IMR-90 (cell line): ENCODE data around the gene TRIM24. TPM values are rescaled to one million over a fixed set of nuclear protein-coding genes. Genes with fewer than 3 reads are reported as not detected.

Experiments used
- ATAC-seq: fragments of 200-7000 bp; cut with Tn5 transposase; 2 replicates; pipeline ENCODE4 v1.9.1; 2020; ENCODE audit warnings: low read depth, mild to moderate bottlenecking, moderate library complexity
- BruUV-seq: library from RNA; stranded (reverse); fragments of 400-500 nt; replicated peaks from 2 replicates; lab custom pipeline; 2021; lab: Mats Ljungman, UMichigan
- CTCF ChIA-PET: fragments of 300-600 bp; formaldehyde crosslinking; extraction: SDS; loops from one replicate; lab custom pipeline; 2021; ENCODE audit warnings: antibody characterized with exemption; lab: Yijun Ruan, JAX
- POLR2A ChIA-PET: fragments of 300-600 bp; sonication (Branson Sonifier 250); formaldehyde crosslinking; loops from one replicate; lab custom pipeline; 2022; ENCODE audit warnings: antibody characterized with exemption; ENCODE audit not compliant: unreplicated experiment; lab: Charles Lee
- DNase-seq: peaks from one replicate; pipeline ENCODE4 v3.0.0; 2013
- H2AFZ ChIP-seq: replicated peaks from 2 replicates; pipeline ENCODE3; 2013; ENCODE audit warnings: low read length, mild to moderate bottlenecking; ENCODE audit not compliant: poor library complexity
- H2AK5ac ChIP-seq: 2 replicates; pipeline ENCODE4 v1.6.1; 2013; ENCODE audit warnings: low read depth, low read length, inconsistent platforms
- H2AK9ac ChIP-seq: replicated peaks from 2 replicates; pipeline ENCODE3; 2013; ENCODE audit warnings: mild to moderate bottlenecking, low read depth, low read length, moderate library complexity; ENCODE audit not compliant: poor library complexity
- H2BK120ac ChIP-seq: 2 replicates; pipeline ENCODE4 v1.6.1; 2013; ENCODE audit warnings: low read depth, low read length, inconsistent platforms
- H2BK15ac ChIP-seq: 3 replicates; pipeline ENCODE4 v1.6.1; 2013; ENCODE audit warnings: low read depth, low read length, inconsistent platforms
- H2BK20ac ChIP-seq: 2 replicates; pipeline ENCODE4 v1.6.1; 2013; ENCODE audit warnings: low read depth, mild to moderate bottlenecking, inconsistent platforms, low read length, moderate library complexity
- H2BK5ac ChIP-seq: 2 replicates; pipeline ENCODE4 v1.6.1; 2013; ENCODE audit warnings: mild to moderate bottlenecking, low read depth, low read length, inconsistent platforms; ENCODE audit not compliant: poor library complexity, severe bottlenecking
- H3K14ac ChIP-seq: replicated peaks from 2 replicates; pipeline ENCODE4 v1.6.1; 2013; ENCODE audit warnings: low read depth, low read length, inconsistent platforms
- H3K18ac ChIP-seq: 2 replicates; pipeline ENCODE4 v1.6.1; 2013; ENCODE audit warnings: low read depth, low read length, control low read depth
- H3K23ac ChIP-seq: 2 replicates; pipeline ENCODE4 v1.6.1; 2013; ENCODE audit warnings: low read depth, low read length, inconsistent platforms
- H3K27ac ChIP-seq: 2 replicates; pipeline ENCODE4 v1.5.1; 2013; ENCODE audit warnings: mild to moderate bottlenecking, control low read depth, low read length; ENCODE audit not compliant: insufficient read depth
- H3K27me3 ChIP-seq: 2 replicates; pipeline ENCODE4 v1.6.1; 2013; ENCODE audit warnings: low read length; ENCODE audit not compliant: control insufficient read depth, insufficient read depth
- H3K36me3 ChIP-seq: 2 replicates; pipeline ENCODE4 v1.6.1; 2013; ENCODE audit warnings: low read length, mixed read lengths; ENCODE audit not compliant: control insufficient read depth, insufficient read depth
- H3K4ac ChIP-seq: 2 replicates; pipeline ENCODE4 v1.6.1; 2013; ENCODE audit warnings: low read depth, low read length, inconsistent platforms
- H3K4me1 ChIP-seq: 2 replicates; pipeline ENCODE4 v1.6.1; 2013; ENCODE audit warnings: low read length, mixed read lengths; ENCODE audit not compliant: control insufficient read depth, insufficient read depth
- H3K4me2 ChIP-seq: 2 replicates; pipeline ENCODE4 v1.6.1; 2013; ENCODE audit warnings: low read depth, mild to moderate bottlenecking, control low read depth, low read length, moderate library complexity
- H3K4me3 ChIP-seq: 2 replicates; pipeline ENCODE4 v1.5.1; 2013; ENCODE audit warnings: low read depth, mild to moderate bottlenecking, control low read depth, low read length, moderate library complexity; ENCODE audit not compliant: insufficient read depth
- H3K56ac ChIP-seq: 2 replicates; pipeline ENCODE4 v1.6.1; 2013; ENCODE audit warnings: low read length, inconsistent platforms; ENCODE audit not compliant: insufficient read depth; ENCODE audit errors: extremely low read depth
- H3K79me1 ChIP-seq, 2 experiments: 2 replicates each; pipeline ENCODE4 v1.6.1; 2013; ENCODE audit warnings: low read length in 2 of 2, inconsistent platforms in 1 of 2, low read depth in 1 of 2
- H3K9ac ChIP-seq: 2 replicates; pipeline ENCODE4 v1.6.1; 2013; ENCODE audit warnings: low read depth, low read length, control low read depth
- H3K9me1 ChIP-seq: 2 replicates; pipeline ENCODE4 v1.6.1; 2013; ENCODE audit warnings: low read length, inconsistent platforms; ENCODE audit not compliant: insufficient read depth
- H3K9me3 ChIP-seq: 2 replicates; pipeline ENCODE4 v1.6.1; 2013; ENCODE audit warnings: low read length; ENCODE audit not compliant: control insufficient read depth, insufficient read depth
- H4K20me1 ChIP-seq: 2 replicates; pipeline ENCODE4 v1.6.1; 2013; ENCODE audit warnings: low read length, inconsistent platforms; ENCODE audit not compliant: insufficient read depth
- H4K5ac ChIP-seq: 2 replicates; pipeline ENCODE4 v1.6.1; 2013; ENCODE audit warnings: mild to moderate bottlenecking, low read depth, low read length, control low read depth
- H4K8ac ChIP-seq, 2 experiments: 2 replicates each; pipeline ENCODE4 v1.6.1; 2013; ENCODE audit warnings: low read depth in 2 of 2, low read length in 2 of 2, control low read depth in 1 of 2, inconsistent platforms in 1 of 2
- H4K91ac ChIP-seq: 2 replicates; pipeline ENCODE4 v1.6.1; 2013; ENCODE audit warnings: low read depth, low read length, inconsistent platforms; ENCODE audit not compliant: insufficient read depth
- BHLHE40 ChIP-seq: fragments of 150-350 bp; IDR thresholded peaks from 2 replicates; pipeline ENCODE4 v1.6.1; 2016; ENCODE audit warnings: mild to moderate bottlenecking, low read depth, low read length
- CEBPB ChIP-seq: IDR thresholded peaks from 2 replicates; pipeline ENCODE4 v1.6.1; 2012; ENCODE audit warnings: low read depth, low read length, improper control_type of control experiment
- CHD1 ChIP-seq: IDR thresholded peaks from 2 replicates; pipeline ENCODE4 v1.6.1; 2012; ENCODE audit warnings: low read depth, low read length, improper control_type of control experiment
- FOS ChIP-seq: fragments of 150-350 bp; IDR thresholded peaks from 2 replicates; pipeline ENCODE4 v1.6.1; 2016; ENCODE audit warnings: low read depth, low read length
- MAFK ChIP-seq: IDR thresholded peaks from 2 replicates; pipeline ENCODE4 v1.6.1; 2012; ENCODE audit warnings: low read depth, low read length, improper control_type of control experiment
- MAZ ChIP-seq: IDR thresholded peaks from 2 replicates; pipeline ENCODE4 v1.6.1; 2012; ENCODE audit warnings: low read depth, mild to moderate bottlenecking, low read length, improper control_type of control experiment, moderate library complexity, borderline replicate concordance
- MXI1 ChIP-seq: IDR thresholded peaks from 2 replicates; pipeline ENCODE4 v1.6.1; 2012; ENCODE audit warnings: low read depth, mild to moderate bottlenecking, low read length, moderate library complexity, borderline replicate concordance
- NFE2L2 ChIP-seq: fragments of 150-350 bp; IDR thresholded peaks from 2 replicates; pipeline ENCODE4 v1.6.1; 2016; ENCODE audit warnings: low read depth, mild to moderate bottlenecking, low read length
- POLR2A ChIP-seq: IDR thresholded peaks from 2 replicates; pipeline ENCODE4 v1.6.1; 2012; ENCODE audit warnings: mild to moderate bottlenecking, low read depth, low read length
- RAD21 ChIP-seq: IDR thresholded peaks from 2 replicates; pipeline ENCODE4 v1.6.1; 2012; ENCODE audit warnings: low read length, improper control_type of control experiment
- RCOR1 ChIP-seq: IDR thresholded peaks from 2 replicates; pipeline ENCODE4 v1.6.1; 2012; ENCODE audit warnings: mild to moderate bottlenecking, low read length, improper control_type of control experiment; ENCODE audit not compliant: insufficient replicate concordance
- RFX5 ChIP-seq: IDR thresholded peaks from 2 replicates; pipeline ENCODE4 v1.8.0; 2012; ENCODE audit warnings: low read depth, mild to moderate bottlenecking, low read length, moderate library complexity
- SMC3 ChIP-seq: fragments of 150-350 bp; IDR thresholded peaks from 2 replicates; pipeline ENCODE4 v1.6.1; 2016; ENCODE audit warnings: low read depth, mild to moderate bottlenecking, antibody characterized with exemption, low read length, moderate library complexity
- WGBS, 2 experiments: methylation state at CpG; one replicate each; pipeline versions ENCODE4 v1.1.5 to v1.1.7; 2013; ENCODE audit warnings: missing lambda C conversion rate in 2 of 2; ENCODE audit not compliant: insufficient read length in 1 of 2; ENCODE audit errors: extremely low coverage in 2 of 2; 5-methylcytosine and 5-hydroxymethylcytosine counted together
- dilution Hi-C: fragments of 300-500 bp; cut with HindIII; formaldehyde crosslinking; loops from one replicate; pipeline ENCODE4 v1.14.3; 2018; ENCODE audit warnings: low sequenced_read_pairs; ENCODE audit not compliant: unreplicated experiment
- in situ Hi-C: fragments of 300-500 bp; cut with MboI; formaldehyde crosslinking; loops from 3 replicates; pipeline ENCODE4 v1.14.3; 2019; ENCODE audit warnings: low sequenced_read_pairs, inconsistent platforms, mixed read lengths
- intact Hi-C: fragments of 100-400 bp; cut with micrococcal nuclease; formaldehyde crosslinking; loops from 2 replicates; pipeline ENCODE4 v1.10.0; 2022
- polyA plus RNA-seq, 3 experiments: library from polyadenylated mRNA; depleted of rRNA; stranded (reverse); fragments of >200 nt; gene quantifications; 2 replicates each; pipeline ENCODE4 v1.2.3, GENCODE V29; 2012; ENCODE audit warnings: low replicate concordance in 1 of 3
- total RNA-seq: library from RNA; depleted of rRNA; stranded (reverse); fragments of >200 nt; gene quantifications from 2 replicates; pipeline ENCODE4 v1.2.3, GENCODE V29; 2012
- TF ChIP-seq, protein P1 (sequence below): fragments of 150-350 bp; IDR thresholded peaks from 2 replicates; pipeline ENCODE4 v1.6.1; 2017; ENCODE audit warnings: mild to moderate bottlenecking, antibody characterized with exemption, low read length, low read depth
- TF ChIP-seq, protein P2 (sequence below): fragments of 150-350 bp; IDR thresholded peaks from 2 replicates; pipeline ENCODE4 v1.6.1; 2016; ENCODE audit warnings: low read depth, mild to moderate bottlenecking, low read length, moderate library complexity, borderline replicate concordance

Gene TRIM24
- total and polyA plus RNA-seq, 2 of the 4 experiments (the other 2 are of a cell fraction), result 4.1 to 5.7 TPM

DNA sequence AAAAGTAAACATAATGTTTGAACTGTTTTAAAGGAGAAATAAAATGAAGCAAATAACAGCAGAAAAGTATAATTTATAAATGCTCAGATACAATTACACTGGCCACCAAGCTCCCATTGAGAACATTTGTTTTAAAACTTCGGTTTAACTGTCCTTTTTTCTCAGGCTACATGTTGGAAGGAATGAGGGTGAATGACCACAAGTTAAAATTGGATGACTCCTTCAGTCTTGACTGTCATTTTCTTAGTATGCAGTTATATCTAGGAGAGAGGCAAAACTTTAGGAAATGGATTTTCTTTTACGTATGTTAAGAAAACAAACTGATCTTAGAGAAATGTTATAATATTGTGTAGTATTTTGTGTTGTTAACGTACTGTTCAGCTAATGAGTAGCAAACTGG, 5.0 kb downstream of the TRIM24 start:
- Histone ChIP-seq H2BK5ac (no peak overlapping the region), H3K4me2 (no peak overlapping the region), H4K5ac (no peak overlapping the region), H3K9ac (no peak overlapping the region), H4K8ac (no peak overlapping the region), H3K27ac (no peak overlapping the region), H3K18ac (no peak overlapping the region), H2AK9ac (no peak overlapping the region), H3K14ac (no peak overlapping the region), H3K9me3 (no peaks in the 10 kb centered on the region), H3K4ac (no peak overlapping the region), H3K9me1 (peaks cover 3% of the 10 kb centered on the region; the same call in 1 of the 2 replicates), H3K23ac (no peak overlapping the region), H3K36me3 (no peaks in the 10 kb centered on the region), H2BK120ac (no peak overlapping the region), H3K27me3 (no peaks in the 10 kb centered on the region), H3K79me1 (peaks cover 12 to 34% of the 10 kb centered on the region in 2 experiments; a peak in 3 of 4 replicates), H4K20me1 (no peaks in the 10 kb centered on the region; the same call in none of the 2 replicates), H3K56ac (no peak overlapping the region), H2BK20ac (no peak overlapping the region), H2AK5ac (no peak overlapping the region), H3K4me3 (no peak overlapping the region), H3K4me1 (peaks cover 3% of the 10 kb centered on the region), H2BK15ac (no peak overlapping the region), H4K91ac (no peak overlapping the region), H2AFZ (no peak overlapping the region)
- ATAC-seq (no peak), DNase-seq (peak; percentile 23)
- intact Hi-C loops, result no loop called here
- WGBS, 2 experiments, result 100% methylated on average over 1 of the region's 3 CpGs; no CpG with 5 or more reads in 1 of the 2 experiments
- BruUV-seq, result no TSS peak
- TF ChIP-seq POLR2A, result no peak
- TF ChIP-seq BHLHE40, result no peak
- no peak for TF ChIP-seq RFX5
- TF ChIP-seq, protein P1, sequence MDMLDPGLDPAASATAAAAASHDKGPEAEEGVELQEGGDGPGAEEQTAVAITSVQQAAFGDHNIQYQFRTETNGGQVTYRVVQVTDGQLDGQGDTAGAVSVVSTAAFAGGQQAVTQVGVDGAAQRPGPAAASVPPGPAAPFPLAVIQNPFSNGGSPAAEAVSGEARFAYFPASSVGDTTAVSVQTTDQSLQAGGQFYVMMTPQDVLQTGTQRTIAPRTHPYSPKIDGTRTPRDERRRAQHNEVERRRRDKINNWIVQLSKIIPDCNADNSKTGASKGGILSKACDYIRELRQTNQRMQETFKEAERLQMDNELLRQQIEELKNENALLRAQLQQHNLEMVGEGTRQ, result no peak
- TF ChIP-seq MAFK, result no peak
- TF ChIP-seq CEBPB, result no peak
- TF ChIP-seq RAD21, result no peak
- TF ChIP-seq MAZ, result no peak
- TF ChIP-seq NFE2L2, result no peak
- no peak for TF ChIP-seq CHD1
- TF ChIP-seq, protein P2, sequence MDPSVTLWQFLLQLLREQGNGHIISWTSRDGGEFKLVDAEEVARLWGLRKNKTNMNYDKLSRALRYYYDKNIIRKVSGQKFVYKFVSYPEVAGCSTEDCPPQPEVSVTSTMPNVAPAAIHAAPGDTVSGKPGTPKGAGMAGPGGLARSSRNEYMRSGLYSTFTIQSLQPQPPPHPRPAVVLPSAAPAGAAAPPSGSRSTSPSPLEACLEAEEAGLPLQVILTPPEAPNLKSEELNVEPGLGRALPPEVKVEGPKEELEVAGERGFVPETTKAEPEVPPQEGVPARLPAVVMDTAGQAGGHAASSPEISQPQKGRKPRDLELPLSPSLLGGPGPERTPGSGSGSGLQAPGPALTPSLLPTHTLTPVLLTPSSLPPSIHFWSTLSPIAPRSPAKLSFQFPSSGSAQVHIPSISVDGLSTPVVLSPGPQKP, result no peak
- no peak for TF ChIP-seq SMC3
- no peak for TF ChIP-seq MXI1
- no peak for TF ChIP-seq FOS
- no peak for TF ChIP-seq RCOR1
- dilution Hi-C loops, result no loop called here
- ChIA-PET CTCF (interaction anchor here (0.6 to 1.2 kb wide), 2 partner anchors 11 to 13 kb away, joined by 3 read pairs; no protein-coding TSS in a partner anchor), POLR2A (no interaction called here)
- in situ Hi-C loops, result no loop called here
